PFSK-1 (cell line): ENCODE measurements around the gene RPS4Y2. TPM values are rescaled to one million over a fixed set of nuclear protein-coding genes. Genes with fewer than 3 reads are reported as not detected.

ENCODE experiments used
- FOXP2 ChIP-seq: optimal IDR thresholded peaks from 2 replicates; pipeline ENCODE3; 2011; ENCODE audit warnings: borderline replicate concordance, control low read depth, inconsistent platforms; ENCODE audit not compliant: insufficient read depth; ENCODE audit errors: extremely low read length, extremely low read depth
- POLR2AphosphoS5 ChIP-seq: IDR thresholded peaks from 2 replicates; pipeline ENCODE4 v1.6.1; 2012; ENCODE audit warnings: low read depth, mild to moderate bottlenecking, control low read depth, low read length, moderate library complexity
- REST ChIP-seq, 2 experiments: IDR thresholded peaks; 2 replicates each; pipeline versions ENCODE4 v1.6.1 to v1.8.0; 2011 to 2012; ENCODE audit warnings: low read depth in 2 of 2, low read length in 2 of 2, control low read depth in 1 of 2, inconsistent platforms in 1 of 2, mild to moderate bottlenecking in 1 of 2, moderate library complexity in 1 of 2; ENCODE audit not compliant: insufficient read depth in 1 of 2
- SIN3A ChIP-seq: IDR thresholded peaks from 2 replicates; pipeline ENCODE4 v1.6.1; 2012; ENCODE audit warnings: mild to moderate bottlenecking, low read length, moderate library complexity, borderline replicate concordance; ENCODE audit not compliant: insufficient read depth
- TAF1 ChIP-seq: IDR thresholded peaks from 2 replicates; pipeline ENCODE4 v1.6.1; 2012; ENCODE audit warnings: low read length, control low read depth, borderline replicate concordance; ENCODE audit not compliant: insufficient read depth
- polyA plus RNA-seq: library from polyadenylated mRNA; unstranded; fragments of >200 nt; gene quantifications from one replicate; pipeline ENCODE4 v1.2.1, GENCODE V29; 2012; ENCODE audit warnings: low read depth, missing spikeins; ENCODE audit not compliant: insufficient read length

Gene RPS4Y2
- polyA plus RNA-seq: 0.49 TPM

GRCh38 chrY:20755808-20756207 lies at the start of gene RPS4Y2:
RPS4Y2 (plus strand) TSS chrY:20756108; CDS start chrY:20756164, 56 bp downstream.
- TF ChIP-seq POLR2AphosphoS5: no peak

- TF ChIP-seq FOXP2 (no peak), REST (IDR thresholded peaks at IDR 0.05; ENCODE audit: insufficient read depth in 1 of 2, low read depth in 2 of 2, low read length in 2 of 2) (no peak), SIN3A (no peak), POLR2AphosphoS5 (no peak), TAF1 (no peak)
These were observed 41.5 kb upstream of the RPS4Y2 start for GRCh38 chrY:20714391-20714790.

GRCh38 chrY:20726184-20726907 lies 29.6 kb upstream of the RPS4Y2 start:
- TF ChIP-seq TAF1 (no peak), POLR2AphosphoS5 (no peak), SIN3A (no peak), FOXP2 (no peak), REST (IDR thresholded peaks at IDR 0.05; ENCODE audit: insufficient read depth in 1 of 2, low read depth in 2 of 2, low read length in 2 of 2) (no peak)

GRCh38 chrY:20735200-20735599 lies 20.7 kb upstream of the RPS4Y2 start:
- TF ChIP-seq POLR2AphosphoS5 (no peak), FOXP2 (no peak), SIN3A (no peak), REST (IDR thresholded peaks at IDR 0.05; ENCODE audit: insufficient read depth in 1 of 2, low read depth in 2 of 2, low read length in 2 of 2) (no peak), TAF1 (no peak)

GRCh38 chrY:20739806-20740205 lies 16.1 kb upstream of the RPS4Y2 start:
- TF ChIP-seq POLR2AphosphoS5 (no peak), REST (IDR thresholded peaks at IDR 0.05; ENCODE audit: insufficient read depth in 1 of 2, low read depth in 2 of 2, low read length in 2 of 2) (no peak), SIN3A (no peak), FOXP2 (no peak), TAF1 (no peak)
